Left lobe of liver (tissue), 1 donor: ENCODE results near the gene NAB1. TPM values are rescaled to one million over a fixed set of nuclear protein-coding genes. Genes with fewer than 3 reads are reported as not detected.

Experiments used
- total RNA-seq: library from RNA; stranded (reverse); gene quantifications from one replicate; pipeline ENCODE4 v1.2.1, GENCODE V29; 2021
- donor health status: DM: no; HTN: yes; CAD: no.

The NAB1 gene
- total RNA-seq, 1 donor from 2014 or later, result 27.0 TPM

Other genes with a start within 250 kb of the NAB1 start
- 1.9 TPM for gene MFSD6, start 240.7 kb upstream of the NAB1 start, total RNA-seq
- gene NEMP2, start 114.4 kb upstream of the NAB1 start, total RNA-seq, result 1.4 TPM
- 10.2 TPM for gene GLS, start 231.7 kb downstream of the NAB1 start, total RNA-seq